K562 (cell line): ENCODE results near the gene RABGAP1.

Experiments used
- ELF1 ChIP-seq: fragments of 200-800 bp; sonication (Bioruptor generic); IDR thresholded peaks from 2 replicates; pipeline ENCODE4 v1.6.1; 2016; ENCODE audit warnings: missing genetic modification characterization, missing compliant biosample characterization
- RB1 ChIP-seq: fragments of 450-650 bp; IDR thresholded peaks from 2 replicates; pipeline ENCODE4 v1.6.1; 2017; ENCODE audit warnings: low read depth, mild to moderate bottlenecking
- ZBTB26 ChIP-seq: fragments of 450-650 bp; formaldehyde crosslinking; IDR thresholded peaks from 2 replicates; pipeline ENCODE4 v1.4.0; 2022; ENCODE audit warnings: missing genetic modification characterization
- ZNF174 ChIP-seq: fragments of 250-450 bp; sonication (Bioruptor Pico); IDR thresholded peaks from 2 replicates; pipeline ENCODE4 v1.4.0; 2020; ENCODE audit warnings: mild to moderate bottlenecking

- TF ChIP-seq ZNF174 (CRISPR knock-in tag) (no peak), RB1 (no peak), ZBTB26 (CRISPR knock-in tag) (no peak), ELF1 (tag) (no peak)
Measured at GRCh38 chr9:122946461-122947005, 5.7 kb downstream of the RABGAP1 start.
